HG03439 (cell line): ENCODE measurements around the gene CIB2.

Source experiments
- ATAC-seq: cut with Tn5 transposase; IDR thresholded peaks from one replicate; pipeline ENCODE4 v1.9.1; 2021; ENCODE audit warnings: mild to moderate bottlenecking, moderate library complexity; ENCODE audit not compliant: unreplicated experiment

Gene CIB2

GRCh38 chr15:78109156-78109555 is 22.1 kb downstream of the CIB2 start:
- no peak for ATAC-seq

- ATAC-seq = peak; percentile 41
These were observed 22.8 kb downstream of the CIB2 start for GRCh38 chr15:78108300-78109084.

GRCh38 chr15:78107471-78107870 is 23.8 kb downstream of the CIB2 start:
- ATAC-seq = no peak

- no peak for ATAC-seq
These were observed 25.6 kb downstream of the CIB2 start for GRCh38 chr15:78105476-78106241.

- ATAC-seq = no peak
These were observed 26.4 kb downstream of the CIB2 start for GRCh38 chr15:78104566-78105475.

GRCh38 chr15:78104119-78104479 is 27.1 kb downstream of the CIB2 start:
- ATAC-seq = no peak

GRCh38 chr15:78103406-78104118 is 27.7 kb downstream of the CIB2 start:
- ATAC-seq = no peak

- ATAC-seq = no peak
These were observed 28.5 kb downstream of the CIB2 start for GRCh38 chr15:78102741-78103140.

- ATAC-seq = no peak
These were observed 29.0 kb downstream of the CIB2 start for GRCh38 chr15:78102211-78102610.

- no peak for ATAC-seq
These were observed 29.7 kb downstream of the CIB2 start for GRCh38 chr15:78101423-78102105.

- no peak for ATAC-seq
These were observed 30.4 kb downstream of the CIB2 start for GRCh38 chr15:78100886-78101285.

- no peak for ATAC-seq
These were observed 33.0 kb downstream of the CIB2 start for GRCh38 chr15:78098131-78098755.

GRCh38 chr15:78097667-78098066 is 33.6 kb downstream of the CIB2 start:
- no peak for ATAC-seq

GRCh38 chr15:78093242-78094020 is 37.8 kb downstream of the CIB2 start:
- ATAC-seq = no peak

GRCh38 chr15:78092261-78093041 is 38.8 kb downstream of the CIB2 start, which contains the start of gene SH2D7:
TSS of gene SH2D7 (plus strand) at chr15:78092561. CDS start at chr15:78092585, 24 bp downstream.
- no peak for ATAC-seq

- ATAC-seq = no peak
These were observed 40.7 kb downstream of the CIB2 start for GRCh38 chr15:78090422-78091063.

- no peak for ATAC-seq
These were observed 42.5 kb downstream of the CIB2 start for GRCh38 chr15:78088773-78089080.
